Endothelial cell of umbilical vein (primary cell): ENCODE data around the gene ASXL1.

Experiments used
- EZH2 ChIP-seq: IDR thresholded peaks from 2 replicates; pipeline ENCODE4 v1.6.1; 2012; ENCODE audit warnings: borderline replicate concordance, low read depth, mild to moderate bottlenecking, moderate library complexity, low read length, inconsistent platforms; ENCODE audit not compliant: severe bottlenecking
- FOS ChIP-seq: IDR thresholded peaks from 2 replicates; pipeline ENCODE4 v1.6.1; 2011; ENCODE audit warnings: mild to moderate bottlenecking, low read length, moderate library complexity, borderline replicate concordance; ENCODE audit not compliant: insufficient read depth
- GATA2 ChIP-seq: IDR thresholded peaks from 2 replicates; pipeline ENCODE4 v1.7.0; 2011; ENCODE audit warnings: low read depth, mild to moderate bottlenecking, moderate library complexity, mixed read lengths, low read length; ENCODE audit not compliant: insufficient read length, insufficient read depth
- JUN ChIP-seq: IDR thresholded peaks from 2 replicates; pipeline ENCODE4 v1.6.1; 2011; ENCODE audit warnings: borderline replicate concordance, low read depth; ENCODE audit not compliant: insufficient read length, insufficient read depth
- MYC ChIP-seq: IDR thresholded peaks from one replicate; pipeline ENCODE4 v1.6.1; 2011; ENCODE audit warnings: mild to moderate bottlenecking, low read depth, low read length
- POLR2A ChIP-seq: IDR thresholded peaks from 2 replicates; pipeline ENCODE4 v1.6.1; 2012; ENCODE audit warnings: low read depth, mild to moderate bottlenecking, control low read depth, low read length
- POLR2AphosphoS5 ChIP-seq: IDR thresholded peaks from 2 replicates; pipeline ENCODE4 v1.6.1; 2012; ENCODE audit warnings: low read depth, mild to moderate bottlenecking, control low read depth, low read length, moderate library complexity; ENCODE audit not compliant: insufficient read depth
- TF ChIP-seq, protein P1 (sequence below), 2 donors: IDR thresholded peaks; 1 replicate in 1 of 2; 2 replicates in 1 of 2; pipeline ENCODE4 v1.5.1; 2011; ENCODE audit warnings: low read length in 2 of 2, mild to moderate bottlenecking in 2 of 2, moderate library complexity in 2 of 2, control low read depth in 1 of 2, inconsistent platforms in 1 of 2, low read depth in 1 of 2; ENCODE audit not compliant: insufficient read depth in 1 of 2; ENCODE audit errors: extremely low read depth in 1 of 2
- TF ChIP-seq, protein P2 (sequence below): IDR thresholded peaks from 2 replicates; pipeline ENCODE4 v1.6.1; 2011; ENCODE audit not compliant: insufficient read depth, insufficient read length

DNA sequence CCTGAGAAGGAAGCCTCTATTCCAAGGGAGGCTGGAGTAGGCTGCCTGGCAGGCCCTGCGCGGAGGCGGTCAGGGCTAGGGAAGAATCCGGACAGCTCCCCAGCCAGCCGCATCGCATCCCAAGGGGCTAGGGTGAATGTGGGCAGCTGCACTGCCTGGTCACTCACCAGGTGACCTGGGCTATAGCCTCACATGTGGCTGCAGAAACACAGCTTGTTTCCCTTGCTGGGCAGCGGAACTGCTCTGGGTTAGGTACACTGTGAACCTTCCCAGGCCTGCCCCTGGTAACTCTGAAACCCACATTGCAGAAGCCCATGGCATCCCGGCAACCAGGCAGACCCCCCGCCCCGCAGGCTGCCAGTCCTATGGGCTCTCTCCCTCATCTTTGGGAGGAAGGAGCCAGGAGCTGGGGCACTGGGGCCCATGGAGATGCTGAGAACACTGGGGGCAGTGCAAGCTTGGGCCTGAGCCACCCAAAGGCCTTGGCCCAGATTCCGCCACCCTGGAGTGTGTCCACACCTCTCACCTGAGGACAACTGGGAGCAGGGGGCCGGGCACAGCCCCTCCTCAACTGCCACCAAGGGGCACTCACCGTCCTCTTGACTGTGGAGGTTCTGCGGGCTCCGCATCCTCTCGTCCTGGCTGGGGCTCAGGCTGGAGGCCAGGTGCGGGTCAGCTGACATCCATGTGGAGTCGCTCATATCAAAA is 116.0 kb downstream of the ASXL1 start:
- TF ChIP-seq, protein P1, sequence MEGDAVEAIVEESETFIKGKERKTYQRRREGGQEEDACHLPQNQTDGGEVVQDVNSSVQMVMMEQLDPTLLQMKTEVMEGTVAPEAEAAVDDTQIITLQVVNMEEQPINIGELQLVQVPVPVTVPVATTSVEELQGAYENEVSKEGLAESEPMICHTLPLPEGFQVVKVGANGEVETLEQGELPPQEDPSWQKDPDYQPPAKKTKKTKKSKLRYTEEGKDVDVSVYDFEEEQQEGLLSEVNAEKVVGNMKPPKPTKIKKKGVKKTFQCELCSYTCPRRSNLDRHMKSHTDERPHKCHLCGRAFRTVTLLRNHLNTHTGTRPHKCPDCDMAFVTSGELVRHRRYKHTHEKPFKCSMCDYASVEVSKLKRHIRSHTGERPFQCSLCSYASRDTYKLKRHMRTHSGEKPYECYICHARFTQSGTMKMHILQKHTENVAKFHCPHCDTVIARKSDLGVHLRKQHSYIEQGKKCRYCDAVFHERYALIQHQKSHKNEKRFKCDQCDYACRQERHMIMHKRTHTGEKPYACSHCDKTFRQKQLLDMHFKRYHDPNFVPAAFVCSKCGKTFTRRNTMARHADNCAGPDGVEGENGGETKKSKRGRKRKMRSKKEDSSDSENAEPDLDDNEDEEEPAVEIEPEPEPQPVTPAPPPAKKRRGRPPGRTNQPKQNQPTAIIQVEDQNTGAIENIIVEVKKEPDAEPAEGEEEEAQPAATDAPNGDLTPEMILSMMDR (IDR thresholded peaks at IDR 0.05; ENCODE audit: extremely low read depth in 1 of 2, insufficient read depth in 1 of 2, low read depth in 1 of 2, low read length in 2 of 2): no peak
- TF ChIP-seq EZH2 (no peak), POLR2AphosphoS5 (no peak), FOS (no peak), POLR2A (no peak), MYC (no peak), GATA2 (no peak), JUN (no peak)
- TF ChIP-seq, protein P2, sequence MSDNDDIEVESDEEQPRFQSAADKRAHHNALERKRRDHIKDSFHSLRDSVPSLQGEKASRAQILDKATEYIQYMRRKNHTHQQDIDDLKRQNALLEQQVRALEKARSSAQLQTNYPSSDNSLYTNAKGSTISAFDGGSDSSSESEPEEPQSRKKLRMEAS: no peak
